Cortex of kidney (tissue), 1 donor: ENCODE results near the gene ZNF79.

Source experiments
- DNase-seq: peaks from one replicate; lab custom pipeline; 2025; lab: John Stamatoyannopoulos, UW

Gene ZNF79

DNA sequence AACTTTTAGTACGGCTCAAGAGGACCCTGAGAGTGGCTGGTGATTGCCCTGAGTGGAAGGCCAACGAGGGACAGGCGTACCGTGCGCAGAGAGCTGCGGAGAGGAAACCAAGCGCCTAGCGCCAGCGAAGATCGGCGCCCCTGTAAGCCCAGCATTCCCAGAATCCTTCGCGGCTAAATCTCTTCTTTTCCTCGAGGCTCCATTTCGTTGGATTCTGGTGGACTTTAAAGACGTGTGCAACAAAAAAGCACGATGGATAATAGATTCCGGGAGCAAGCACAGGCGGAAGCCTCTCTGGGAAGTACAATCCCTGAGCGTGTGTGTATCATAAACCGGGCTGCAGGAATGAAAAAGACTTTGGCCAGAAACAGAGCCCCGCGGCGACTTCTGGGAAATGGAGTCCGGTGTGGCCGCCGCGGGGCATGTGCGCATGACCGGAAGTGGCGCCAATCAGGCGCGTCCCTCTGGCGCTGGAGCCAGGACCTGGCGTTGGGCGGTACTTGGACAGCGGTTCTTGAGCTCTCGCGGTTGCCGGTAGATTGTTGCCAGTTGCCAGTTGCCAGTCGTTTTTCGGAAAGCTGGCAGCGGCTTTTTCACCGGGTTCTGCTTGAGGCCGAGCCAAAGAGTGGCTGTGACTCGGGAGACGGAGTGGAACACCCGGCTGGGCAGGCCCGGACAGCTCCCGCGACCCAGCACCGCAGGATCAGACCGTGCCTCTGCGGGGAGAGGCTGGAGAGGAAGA is at the start of gene ZNF79:
Gene ZNF79 (plus strand): TSS at position 449 of the 742 bp plus-strand sequence. CDS start 406 bp downstream, outside the sequence.
- DNase-seq = peak; percentile 56

DNA sequence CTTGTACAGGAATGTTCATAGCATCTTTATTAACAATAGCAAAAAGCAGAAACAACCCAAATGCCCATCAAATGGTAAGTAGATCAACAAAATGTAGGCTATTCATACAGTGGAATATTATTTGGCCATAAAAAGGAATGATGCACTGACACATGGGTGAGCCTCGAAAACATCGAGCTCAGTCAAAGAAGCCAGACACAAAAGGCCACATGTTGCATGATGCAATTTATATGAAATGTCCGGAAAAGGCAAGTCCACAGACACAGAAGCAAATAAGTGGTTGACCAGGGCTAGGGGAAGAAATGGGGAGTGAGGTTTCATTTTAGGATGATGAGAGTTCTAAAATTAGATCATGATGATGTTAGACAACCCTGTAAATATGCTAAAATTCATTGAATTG is 43.7 kb upstream of the ZNF79 start:
- DNase-seq = no peak

DNA sequence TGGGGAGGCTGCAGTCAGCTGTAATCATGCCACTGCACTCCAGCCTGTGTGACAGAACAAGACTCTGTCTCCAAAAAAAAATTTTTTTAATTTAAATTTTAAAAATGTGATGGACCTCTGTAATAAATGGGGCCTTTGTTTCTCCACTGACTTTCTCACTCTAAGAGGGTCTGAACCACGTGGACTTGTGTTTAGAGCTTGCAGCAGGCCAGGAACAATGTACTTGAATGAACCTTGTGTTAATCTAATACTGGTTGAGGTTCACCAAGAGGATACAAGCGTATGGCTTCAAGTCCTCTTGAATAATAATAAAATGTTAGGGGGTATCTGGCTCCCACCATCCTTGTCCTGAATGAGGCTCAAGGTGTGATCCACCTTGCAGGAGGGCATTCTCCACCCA is 41.6 kb upstream of the ZNF79 start:
- DNase-seq = no peak

DNA sequence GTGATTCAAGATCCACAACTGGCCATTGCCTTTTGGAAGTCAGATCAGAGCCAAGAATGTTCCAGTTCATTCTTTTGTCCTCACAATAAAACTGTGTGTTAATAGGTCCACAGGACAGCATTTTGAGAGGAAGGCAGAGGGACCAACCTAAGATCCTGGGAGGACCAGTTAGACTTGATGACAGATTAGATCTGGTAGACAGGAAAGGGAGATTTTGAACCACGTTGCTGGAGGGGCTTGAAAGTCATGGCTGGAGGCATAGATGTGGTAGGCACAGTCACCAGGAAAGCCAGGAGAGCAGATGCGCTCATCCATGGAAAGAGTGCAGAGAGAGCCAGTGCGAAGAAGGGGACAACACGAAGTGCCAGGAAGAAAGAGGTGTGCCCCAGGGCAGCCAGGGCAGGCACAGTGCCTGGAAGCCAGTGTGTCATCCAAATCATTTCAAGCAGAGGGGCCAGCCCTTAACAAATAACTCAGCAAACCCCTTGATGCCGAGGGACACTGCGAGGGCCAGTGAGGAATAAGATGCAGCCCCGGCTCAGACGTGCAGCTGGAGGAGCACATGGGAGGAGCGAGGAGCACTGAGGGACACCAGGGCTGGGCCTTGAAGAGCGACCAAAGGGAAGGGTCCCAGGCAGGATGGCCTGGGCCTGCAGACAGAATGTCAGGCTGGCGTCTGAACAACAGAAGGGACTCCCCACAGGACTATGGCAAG is 40.0 kb upstream of the ZNF79 start:
- no peak for DNase-seq

DNA sequence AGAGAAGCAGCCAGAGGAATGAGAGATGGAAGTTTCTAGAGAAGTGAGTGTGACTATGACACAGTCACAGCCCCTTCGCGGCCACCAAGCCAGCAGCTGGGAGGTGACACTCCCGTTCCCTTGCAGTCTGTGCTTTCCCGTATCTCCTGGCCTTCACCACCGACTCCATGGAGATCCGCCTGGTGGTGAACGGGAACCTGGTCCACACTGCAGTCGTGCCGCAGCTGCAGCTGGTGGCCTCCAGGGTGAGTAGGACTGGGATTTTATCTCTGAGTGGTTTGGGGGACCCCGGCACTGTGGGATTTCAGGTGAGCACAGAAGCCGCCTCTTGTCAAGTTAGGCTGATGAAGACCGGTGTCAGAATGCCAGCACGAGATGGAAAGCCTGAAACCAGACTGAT is 39.3 kb upstream of the ZNF79 start:
- no peak for DNase-seq

DNA sequence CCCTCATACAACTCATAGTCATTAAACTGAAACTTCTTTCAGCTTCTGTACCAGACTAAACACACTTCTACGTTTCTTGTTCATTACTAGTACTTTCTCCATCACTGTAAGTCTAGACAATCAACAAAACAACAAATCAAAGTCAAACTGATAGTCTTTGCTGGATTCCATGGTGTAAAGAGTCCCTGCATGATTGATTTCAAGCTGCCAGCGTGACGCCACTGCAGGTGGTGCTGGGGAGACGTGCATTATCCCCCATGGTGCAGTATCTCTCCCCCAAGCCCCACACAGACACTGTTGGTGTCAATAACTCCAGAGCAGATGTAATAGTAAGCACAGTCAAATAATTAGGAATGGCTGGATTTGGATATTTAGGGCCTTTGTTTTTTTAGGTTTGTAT is 37.9 kb upstream of the ZNF79 start:
- DNase-seq = no peak

DNA sequence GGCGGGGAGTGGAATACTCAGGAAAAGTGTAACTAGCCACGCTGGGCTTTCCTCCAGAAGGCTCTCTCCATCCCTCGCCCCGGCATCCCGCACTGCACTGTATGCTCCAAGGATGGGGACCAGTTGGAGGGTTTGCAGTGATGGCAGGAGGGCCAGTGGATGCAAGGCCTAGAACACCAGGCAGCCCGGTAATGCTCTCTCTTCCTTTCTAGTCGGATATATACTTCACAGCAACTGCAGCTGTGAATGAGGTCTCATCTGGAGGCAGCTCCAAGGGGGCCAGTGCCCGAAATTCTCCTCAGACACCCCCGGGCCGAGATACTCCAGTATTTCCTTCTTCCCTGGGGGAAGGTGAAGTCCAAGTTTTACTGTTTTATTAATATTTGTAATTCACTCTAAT is 37.2 kb upstream of the ZNF79 start:
- DNase-seq = no peak

DNA sequence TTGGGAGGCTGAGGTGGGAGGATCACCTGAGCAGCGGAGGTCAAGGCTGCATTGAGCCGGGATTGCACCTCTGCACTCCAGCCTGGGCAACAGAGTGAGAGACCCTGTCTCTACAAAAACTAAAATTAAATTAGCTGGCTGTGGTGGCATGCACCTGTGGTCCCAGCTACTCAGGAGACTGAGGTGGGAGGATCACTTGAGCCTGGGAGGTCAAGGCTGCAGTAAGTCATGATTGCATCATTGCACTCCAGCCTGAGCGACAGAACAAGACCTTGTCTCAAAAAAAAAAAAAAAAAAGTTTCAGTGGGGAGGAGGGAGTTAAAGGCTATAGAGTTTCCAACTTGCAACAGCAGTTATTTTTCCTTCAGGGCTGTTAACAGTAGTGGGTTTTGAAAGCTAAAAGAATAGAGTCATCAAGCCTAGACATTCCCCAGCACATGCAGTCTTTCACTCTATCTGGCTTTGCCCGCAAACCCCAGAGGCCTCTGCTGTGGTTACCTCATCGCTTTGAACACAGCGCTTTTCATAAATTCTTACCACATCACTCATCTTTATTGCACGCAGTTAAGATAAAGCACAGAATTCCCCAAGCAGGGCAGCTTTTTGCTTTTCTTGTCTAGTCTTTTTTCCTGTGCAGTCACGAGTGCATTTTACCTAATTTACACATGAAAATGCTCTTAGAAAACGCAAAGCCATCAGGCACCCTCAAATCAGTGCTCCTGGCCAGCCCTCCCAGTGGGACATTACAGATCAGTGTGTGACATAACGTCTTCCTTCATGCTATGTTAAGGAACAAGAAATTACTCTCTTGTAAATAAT is 35.9 kb upstream of the ZNF79 start:
- DNase-seq = no peak

DNA sequence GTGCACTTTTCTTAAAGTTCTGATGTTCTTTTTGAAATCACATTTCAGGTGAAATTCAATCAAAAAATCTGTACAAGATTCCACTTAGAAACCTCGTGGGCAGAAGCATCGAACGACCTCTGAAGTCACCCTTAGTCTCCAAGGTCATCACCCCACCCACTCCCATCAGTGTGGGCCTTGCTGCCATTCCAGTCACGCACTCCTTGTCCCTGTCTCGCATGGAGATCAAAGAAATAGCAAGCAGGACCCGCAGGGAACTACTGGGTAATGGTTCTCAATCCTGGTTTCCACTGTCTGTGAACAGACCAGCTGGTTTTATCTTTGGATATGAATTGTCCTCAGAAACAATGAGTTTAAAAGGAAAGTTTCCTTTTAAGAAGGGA is 35.3 kb upstream of the ZNF79 start:
- DNase-seq = no peak

DNA sequence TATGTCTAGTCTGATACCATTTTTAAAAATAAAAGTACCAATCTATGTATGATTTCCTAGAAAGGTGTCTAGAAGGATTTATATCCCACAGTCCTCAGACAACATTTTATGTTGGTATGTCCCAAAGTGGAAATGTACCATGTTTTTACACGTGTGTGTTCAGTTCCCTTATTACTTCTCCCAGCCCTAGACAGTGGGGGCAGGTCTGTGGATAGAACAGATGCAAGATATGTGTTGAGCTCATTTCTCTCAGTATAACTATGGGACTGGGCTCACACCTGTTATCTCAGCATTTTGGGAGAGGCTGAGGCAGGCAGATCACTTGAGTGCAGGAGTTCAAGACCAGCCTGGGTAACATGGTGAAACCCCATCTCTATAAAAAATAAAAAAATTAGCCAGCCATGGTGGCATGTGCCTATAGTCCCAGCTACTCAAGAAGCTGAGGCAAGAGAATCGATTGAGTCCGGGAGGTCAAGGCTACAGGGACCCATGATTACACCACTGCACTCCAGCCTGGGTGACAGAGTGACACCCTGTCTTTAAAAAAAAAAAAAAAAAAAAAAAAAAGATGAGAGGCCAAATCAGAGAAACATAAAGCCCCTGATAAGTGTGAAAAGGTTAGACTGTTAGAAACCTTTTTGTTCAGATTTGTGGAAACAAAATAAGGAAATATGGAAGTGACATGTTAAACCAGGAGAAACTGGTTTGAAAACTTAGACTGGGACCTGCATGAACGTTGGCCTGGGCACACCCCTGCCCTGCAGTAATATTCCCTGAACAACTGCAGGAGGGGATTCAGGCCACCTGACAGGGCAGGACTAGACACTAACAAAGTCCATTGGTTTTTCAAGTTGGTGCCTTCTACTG is 34.6 kb upstream of the ZNF79 start:
- DNase-seq = no peak

DNA sequence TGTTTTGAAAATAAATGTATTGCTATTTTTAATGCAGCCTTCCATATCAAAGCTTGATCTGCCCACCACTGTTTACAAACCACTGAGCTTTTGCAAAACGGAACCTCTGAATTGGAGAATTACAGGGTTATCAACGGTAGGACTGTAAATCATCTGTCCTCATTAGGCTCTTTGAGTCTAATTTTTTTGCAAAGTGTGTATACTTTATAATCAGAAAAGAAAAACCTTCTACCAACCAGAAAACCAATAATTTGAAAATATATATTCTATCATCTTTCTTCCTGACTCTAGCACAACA is 34.0 kb upstream of the ZNF79 start:
- DNase-seq = no peak

DNA sequence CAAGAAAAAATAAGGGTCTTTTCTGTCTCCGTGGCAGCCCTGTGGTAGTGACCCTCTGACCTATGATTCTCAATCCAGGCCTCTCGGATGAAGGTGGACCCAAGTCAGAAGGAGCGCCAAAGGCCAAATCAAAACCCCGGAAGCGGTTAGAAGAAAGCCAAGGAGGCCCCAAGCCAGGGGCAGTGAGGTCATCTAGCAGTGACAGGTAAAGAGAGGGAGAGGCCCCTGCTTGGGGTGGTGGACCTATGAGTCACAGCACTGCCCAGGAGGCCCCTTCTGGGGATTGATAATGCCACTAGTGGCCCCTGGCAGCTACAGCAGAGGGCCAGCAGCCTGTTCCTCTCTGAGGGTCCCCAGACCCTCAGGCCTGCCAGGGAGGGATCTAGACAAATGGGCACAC is 33.6 kb upstream of the ZNF79 start:
- no peak for DNase-seq

DNA sequence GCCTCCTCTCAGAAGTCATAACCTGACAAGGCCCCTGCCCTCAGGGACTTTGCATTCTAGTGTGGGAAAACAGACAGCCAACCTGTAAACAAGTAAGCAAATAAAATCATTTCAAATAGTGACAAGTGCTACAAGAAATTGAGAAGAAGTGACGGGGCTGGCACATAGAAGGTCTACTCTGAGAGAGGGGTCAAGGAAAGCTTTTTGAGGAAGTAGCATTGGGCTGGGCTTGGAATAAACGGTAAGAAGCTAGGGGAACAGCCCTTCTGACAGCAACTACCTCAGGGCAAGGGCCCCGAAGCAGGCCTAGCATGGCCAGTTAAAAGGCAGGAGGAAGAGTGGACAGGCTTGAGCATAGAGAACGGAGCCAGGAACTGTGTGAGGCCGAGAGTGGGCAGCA is 32.0 kb upstream of the ZNF79 start:
- no peak for DNase-seq

DNA sequence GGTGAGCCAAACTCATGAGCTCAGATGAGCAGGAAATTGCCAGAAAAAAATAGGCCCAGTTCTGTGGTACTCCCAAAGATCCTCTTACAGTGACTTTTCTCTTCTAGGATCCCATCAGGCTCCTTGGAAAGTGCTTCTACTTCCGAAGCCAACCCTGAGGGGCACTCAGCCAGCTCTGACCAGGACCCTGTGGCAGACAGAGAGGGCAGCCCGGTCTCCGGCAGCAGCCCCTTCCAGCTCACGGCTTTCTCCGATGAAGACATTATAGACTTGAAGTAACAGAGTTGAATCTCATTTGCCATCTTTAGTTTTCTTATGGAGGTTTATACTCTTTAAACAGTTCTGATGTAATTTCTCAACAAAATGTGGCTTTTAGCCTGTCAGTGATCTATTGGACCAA is 31.2 kb upstream of the ZNF79 start:
- DNase-seq = no peak

DNA sequence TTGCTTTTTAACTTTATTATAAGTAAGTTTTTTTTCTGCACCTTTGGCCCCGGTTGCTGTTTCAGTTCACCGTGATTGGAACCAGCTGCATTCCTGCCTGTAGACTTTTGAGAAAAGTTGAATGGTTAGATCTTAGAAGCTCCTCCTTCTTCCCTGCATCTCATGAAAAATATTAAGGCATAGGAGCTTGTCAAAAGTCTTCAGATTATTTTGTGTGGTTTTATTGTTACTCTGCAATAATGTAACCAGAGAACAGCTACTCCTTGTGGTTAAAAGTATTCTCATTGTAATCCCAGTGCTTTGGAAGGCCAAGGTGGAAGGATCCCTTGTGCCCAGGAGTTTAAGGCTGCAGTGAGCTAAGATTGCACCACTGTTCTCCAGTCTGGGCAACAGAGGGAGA is 30.5 kb upstream of the ZNF79 start:
- DNase-seq = no peak

DNA sequence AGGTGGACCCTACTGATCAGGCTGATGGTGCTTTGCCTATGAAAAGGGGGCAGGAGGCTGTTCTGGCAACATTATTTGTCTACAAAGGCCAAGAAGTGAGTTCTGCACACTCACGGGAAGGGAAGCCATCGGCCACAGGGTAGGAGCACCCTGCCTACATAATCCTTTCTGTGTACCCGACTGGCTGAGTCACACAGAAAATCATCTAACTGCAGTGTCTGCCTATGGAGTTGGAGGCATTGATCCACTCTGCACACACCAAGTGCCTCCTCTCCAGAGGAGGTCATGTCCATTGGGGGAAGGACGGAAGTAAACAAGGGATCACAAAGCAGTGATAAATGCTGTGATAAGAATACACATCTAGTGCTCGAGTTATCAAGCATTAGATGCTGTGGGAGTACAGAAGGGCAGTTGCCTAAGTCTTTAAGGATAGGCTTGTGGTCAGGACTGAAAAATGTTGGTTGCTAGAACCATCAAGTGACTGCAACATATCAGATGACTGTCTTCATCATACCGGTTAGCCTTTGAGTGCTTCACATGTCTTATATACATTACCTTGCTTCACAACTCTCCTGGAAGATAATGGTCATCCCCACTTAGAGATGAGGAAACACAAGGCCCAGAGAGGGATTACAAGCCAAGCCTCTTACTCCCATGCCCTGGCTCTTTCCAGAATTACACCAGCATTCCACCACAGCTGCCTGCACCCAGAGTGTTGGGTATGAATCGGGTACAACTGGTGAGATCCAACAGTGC is 28.5 kb upstream of the ZNF79 start:
- no peak for DNase-seq

DNA sequence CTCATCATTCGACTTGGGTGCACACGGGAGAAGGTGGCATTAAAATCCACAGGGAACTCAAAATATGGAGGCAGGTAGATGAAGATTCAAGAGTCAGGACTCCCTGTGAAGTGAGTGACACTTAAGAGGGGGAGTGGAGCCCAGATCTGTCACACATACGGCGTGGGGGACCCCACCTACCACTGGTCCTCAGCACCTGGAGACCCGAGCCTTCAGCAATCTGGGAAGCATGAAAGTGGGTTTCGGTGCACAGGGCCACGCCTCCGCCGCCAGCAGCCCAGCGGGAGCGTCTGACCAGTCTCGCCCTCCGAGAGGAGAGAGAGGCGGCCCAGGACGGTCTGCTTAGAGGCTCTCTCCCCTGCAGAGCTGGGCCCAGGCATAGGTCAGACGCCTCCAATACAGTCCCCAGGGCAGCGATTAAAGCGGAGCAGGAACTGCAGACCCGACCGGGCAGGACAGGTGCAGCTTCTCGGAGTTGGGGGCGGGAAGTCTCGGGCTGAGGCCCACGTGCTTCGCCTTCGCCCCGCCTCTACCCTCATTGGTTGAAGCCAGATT is 27.9 kb upstream of the ZNF79 start:
- DNase-seq = no peak

DNA sequence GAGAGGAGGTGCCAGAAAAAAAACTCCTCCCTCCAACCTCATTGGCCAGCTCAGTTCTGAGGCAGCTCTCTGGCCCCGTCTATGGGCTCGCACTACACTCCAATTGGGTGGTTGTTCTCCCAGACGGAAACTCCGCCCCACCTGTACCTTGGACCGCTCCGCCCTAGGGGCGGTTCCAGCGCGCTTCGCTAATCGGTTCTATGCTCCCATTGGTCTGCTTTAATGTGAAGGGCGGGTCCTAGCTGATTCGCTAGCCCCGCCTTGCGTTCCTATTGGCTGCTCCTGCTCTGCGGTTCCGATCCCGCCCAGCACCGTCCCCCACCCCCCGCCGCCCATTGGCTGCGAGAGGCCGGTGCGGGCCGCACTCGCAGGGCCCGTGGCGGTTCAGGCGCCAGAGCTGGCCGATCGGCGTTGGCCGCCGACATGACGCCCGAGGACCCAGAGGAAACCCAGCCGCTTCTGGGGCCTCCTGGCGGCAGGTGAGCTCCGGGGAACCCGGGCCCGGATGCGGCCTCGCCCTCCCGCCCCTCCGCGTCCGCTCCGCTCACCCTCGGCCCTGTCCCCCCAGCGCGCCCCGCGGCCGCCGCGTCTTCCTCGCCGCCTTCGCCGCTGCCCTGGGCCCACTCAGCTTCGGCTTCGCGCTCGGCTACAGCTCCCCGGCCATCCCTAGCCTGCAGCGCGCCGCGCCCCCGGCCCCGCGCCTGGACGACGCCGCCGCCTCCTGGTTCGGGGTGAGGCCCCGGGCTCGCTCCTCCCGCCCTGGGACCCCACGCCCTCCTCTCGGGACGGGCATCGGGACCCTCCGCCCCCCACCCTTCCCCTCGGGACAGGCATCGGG is 27.2 kb upstream of the ZNF79 start, which contains the start of gene SLC2A8:
Gene SLC2A8 (plus strand): TSS at position 362 of the 838 bp plus-strand sequence. CDS start 62 bp downstream, at position 424.
- peak; percentile 81 for DNase-seq

DNA sequence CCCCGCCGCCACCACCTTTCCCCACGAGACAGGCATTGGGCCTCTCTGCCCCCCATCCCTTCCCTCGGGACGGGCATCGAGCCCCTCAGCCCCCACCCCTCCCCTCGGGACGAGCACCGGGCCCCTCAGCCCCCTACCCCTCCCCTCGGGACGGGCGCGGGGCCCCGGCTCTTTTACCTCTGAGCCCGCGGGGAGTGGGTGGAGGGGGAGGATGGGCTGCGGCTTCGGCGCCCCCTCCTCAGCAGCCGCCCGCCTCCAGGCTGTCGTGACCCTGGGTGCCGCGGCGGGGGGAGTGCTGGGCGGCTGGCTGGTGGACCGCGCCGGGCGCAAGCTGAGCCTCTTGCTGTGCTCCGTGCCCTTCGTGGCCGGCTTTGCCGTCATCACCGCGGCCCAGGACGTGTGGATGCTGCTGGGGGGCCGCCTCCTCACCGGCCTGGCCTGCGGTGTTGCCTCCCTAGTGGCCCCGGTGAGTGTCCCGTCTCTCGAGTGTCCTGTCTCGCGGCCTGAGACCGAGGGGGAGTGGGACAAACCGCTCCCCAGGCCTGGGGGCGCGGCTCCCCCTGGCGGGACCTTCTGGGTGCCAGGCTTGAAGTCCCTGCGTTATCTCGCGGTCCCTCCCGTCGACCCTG is 26.4 kb upstream of the ZNF79 start:
- no peak for DNase-seq

DNA sequence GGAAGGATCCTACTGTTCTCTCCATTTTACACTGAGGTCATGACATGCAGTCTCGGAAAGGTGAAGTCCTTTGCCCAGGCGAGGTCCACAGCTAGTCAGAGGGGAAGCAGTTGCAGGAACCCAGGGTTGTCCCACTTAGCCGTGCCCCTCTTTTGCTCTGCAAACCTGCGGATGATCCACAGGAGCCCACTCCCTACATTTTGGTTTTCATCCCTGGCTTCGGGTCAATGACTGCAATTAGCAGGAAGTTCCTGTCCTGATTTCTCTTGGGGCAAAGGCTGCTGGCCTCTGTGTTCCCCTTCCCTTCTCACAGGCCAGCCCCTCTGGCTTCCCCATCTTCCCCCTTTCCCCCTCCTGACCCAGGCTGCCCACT is 25.9 kb upstream of the ZNF79 start:
- DNase-seq = no peak
